NCI-H187 (cell line): ENCODE results near the gene KRT73.

ENCODE experiments used
- DNase-seq, 2 experiments: peaks; one replicate each; lab custom pipeline; 2025; lab: John Stamatoyannopoulos, UW

The KRT73 gene

DNA sequence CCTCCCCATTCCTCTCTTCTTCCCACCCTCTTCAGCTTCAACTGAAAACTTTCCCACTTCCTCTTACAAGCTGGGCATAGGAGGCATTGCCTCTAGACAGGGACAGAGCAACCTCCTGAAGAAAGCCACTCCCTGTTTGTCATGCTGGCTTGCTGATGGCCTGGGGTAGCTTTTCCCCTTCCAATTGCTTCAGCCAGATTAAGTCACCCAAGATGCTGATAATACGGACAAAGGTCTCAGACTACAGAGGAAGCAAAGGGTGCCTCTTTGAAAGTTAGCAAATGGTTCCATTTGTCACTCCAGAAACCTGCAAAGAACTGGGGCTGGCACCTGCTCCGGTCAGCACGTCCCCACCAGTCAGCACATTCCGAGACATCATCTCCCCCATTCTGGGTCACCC is 27.6 kb upstream of the KRT73 start:
- no peak for DNase-seq

DNA sequence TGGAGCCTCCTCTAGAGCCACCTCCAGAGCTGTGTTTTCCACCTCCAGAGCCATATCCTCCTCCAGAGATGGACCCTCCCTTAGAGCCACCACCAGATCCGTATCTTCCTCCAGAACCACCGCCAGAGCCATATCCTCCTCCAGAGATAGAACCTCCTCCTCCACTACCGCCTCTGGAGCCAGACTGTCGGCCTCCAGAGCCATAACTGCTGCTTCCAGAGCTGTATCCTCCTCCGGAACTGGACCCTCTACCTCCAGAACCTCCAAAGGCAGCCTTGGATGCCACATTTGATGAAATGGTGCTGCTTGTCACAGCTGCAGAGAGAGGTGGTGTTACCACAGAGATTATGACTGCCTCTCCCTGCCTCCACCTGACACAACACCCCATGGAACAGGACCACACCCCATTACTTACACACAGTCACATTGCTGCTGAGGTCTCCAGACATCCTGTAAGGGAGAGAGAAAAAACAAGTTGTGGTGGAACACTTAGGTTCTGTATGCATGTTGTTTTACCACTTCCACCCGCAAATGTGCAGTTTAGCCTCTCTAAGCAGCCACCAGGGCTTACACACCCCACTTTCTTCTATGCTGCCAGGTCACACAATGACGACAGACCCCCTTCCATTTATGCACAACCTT is 26.9 kb upstream of the KRT73 start:
- DNase-seq, result no peak

DNA sequence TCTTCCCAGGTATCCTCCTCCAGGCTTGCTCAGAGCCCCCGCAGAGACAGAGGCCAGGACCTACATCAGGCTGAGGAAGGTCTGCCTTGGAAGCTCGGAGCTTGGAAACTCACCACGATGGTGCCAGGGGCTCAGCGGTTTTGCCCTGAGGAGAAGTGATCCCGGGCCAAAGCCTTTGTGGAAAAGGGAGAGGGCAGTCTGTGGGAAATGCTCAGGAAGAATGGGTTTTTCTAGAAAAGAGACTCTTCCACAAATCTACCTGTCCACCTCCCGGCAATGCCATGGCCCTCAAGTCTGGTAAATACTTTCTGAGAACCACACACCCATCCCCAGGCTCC is 25.7 kb upstream of the KRT73 start:
- DNase-seq, result no peak

DNA sequence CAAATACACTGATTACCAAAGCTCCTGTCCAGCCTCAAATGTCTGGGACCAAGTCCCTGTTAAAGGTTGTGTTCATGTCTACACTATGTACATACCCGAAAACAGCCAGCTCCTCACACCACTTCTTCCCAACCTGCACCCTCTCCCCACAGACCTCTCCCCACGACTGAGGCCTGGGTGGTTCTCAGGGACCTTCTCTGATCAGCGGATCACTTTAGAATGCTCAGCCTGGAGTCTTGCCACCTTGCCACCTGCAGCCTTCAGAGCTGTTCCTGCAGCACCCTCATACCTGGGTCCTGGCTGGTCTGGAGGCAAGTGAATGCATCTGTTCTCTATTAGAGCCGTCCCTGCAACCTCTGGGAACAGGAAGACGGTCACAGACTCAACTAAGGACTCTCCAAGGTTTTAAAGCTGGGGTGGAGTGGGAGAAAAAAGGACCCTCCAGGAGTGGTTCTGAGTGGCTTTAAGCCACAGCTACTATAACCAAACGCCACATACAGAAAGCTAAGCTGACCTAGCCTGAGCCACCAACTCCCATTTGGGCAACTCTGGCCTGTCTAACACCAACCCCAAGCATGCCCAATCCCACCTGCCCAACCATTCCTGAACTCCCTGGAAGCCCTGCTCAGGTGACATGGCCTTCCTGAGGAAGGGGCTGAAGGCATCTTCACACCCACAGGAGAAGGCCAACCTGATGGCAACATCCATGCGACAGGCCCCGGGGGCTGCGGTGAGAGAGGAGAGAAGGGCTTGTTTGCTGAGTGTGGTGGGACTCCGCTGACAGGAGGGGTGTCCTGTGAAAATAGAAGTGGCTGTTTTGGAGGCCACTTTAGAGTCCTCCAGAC is 25.1 kb upstream of the KRT73 start:
- DNase-seq, result no peak

DNA sequence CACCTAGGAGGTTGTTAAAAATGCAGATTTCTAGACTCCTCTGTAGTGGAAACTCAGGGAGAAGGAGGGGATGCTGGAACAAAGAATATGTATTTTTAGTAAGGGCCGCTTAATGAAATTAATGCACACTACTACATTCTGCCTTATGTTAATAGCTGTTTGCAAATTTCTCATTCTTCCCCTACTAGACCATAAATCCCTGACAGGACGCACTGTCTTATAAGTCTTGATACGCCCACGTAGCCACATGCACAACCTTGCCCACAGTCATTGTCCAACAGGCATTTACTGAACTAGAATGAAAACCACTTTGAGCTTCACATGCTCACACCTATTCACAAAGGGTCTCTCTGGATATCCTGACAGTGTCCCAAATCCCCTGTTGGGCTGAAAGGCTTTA is 23.1 kb upstream of the KRT73 start:
- DNase-seq, result no peak

DNA sequence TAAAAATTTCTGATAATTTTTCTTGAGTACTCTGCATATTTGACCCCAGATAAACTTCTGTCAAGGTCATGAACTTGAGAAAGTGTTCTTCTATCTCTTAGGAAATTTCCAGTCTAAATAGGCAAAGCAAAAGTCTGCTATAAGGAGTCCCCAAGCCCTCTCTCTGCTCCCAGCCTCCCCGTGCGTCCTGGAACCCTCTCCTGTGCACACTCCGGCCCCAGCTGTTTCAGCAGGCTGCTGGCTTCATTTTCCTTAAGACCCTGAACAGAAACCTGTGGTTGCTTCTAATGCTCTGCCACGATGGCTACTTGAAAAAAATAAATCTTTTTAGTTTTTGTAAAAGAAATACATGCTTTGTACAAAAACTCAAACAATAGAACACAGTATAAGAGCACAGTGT is 18.9 kb upstream of the KRT73 start:
- DNase-seq, result no peak

DNA sequence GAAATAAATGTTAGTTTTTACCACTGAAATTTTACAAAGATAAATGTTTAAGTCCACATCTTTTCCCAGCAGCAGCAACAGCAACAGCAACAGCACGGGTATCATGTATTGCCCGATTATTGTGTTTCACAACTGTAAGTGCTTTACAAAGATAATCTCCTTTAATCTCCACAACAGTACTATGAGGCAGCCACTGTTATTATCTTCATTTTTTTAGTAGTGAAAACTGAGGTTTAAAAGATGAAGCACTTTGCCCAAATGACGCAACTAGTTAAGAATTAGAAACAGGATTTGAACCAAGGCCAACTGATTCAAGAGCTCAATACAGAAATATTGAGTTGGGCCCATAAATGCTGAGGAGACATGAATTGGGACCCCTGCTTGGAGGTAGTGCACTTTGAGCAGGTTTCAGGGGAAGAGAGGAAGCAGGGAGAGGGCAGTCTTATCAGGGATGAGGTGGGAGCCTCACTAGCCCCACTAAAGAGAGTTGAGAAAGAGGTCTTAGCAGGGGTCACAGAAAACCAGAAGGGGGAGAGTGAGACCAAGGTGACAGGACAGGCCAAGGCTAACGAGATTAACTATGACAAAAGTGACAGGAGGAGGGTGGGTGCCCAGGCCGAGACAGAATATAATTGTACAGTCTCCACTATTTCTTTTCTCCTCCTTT is 18.4 kb upstream of the KRT73 start:
- DNase-seq, result no peak

DNA sequence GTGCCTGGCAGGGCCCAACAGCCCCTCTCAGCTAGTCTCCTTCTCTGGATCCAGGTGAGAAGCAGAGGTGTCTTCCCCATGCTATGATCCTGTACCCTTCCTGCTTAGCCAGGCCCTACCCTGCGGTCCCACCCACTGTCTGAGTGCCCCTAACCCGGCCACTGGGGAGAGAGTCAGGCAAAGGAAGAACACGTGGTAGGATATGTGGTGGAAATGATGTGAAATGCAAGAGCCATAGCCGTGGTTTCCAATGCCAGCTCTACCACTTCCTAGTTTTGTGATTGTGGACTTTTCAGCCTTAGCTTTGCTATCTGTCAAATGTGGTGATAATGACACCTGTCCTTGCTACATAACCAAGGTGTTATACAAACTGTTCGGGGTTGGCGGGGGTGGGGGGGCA is 17.8 kb upstream of the KRT73 start:
- DNase-seq, result no peak

DNA sequence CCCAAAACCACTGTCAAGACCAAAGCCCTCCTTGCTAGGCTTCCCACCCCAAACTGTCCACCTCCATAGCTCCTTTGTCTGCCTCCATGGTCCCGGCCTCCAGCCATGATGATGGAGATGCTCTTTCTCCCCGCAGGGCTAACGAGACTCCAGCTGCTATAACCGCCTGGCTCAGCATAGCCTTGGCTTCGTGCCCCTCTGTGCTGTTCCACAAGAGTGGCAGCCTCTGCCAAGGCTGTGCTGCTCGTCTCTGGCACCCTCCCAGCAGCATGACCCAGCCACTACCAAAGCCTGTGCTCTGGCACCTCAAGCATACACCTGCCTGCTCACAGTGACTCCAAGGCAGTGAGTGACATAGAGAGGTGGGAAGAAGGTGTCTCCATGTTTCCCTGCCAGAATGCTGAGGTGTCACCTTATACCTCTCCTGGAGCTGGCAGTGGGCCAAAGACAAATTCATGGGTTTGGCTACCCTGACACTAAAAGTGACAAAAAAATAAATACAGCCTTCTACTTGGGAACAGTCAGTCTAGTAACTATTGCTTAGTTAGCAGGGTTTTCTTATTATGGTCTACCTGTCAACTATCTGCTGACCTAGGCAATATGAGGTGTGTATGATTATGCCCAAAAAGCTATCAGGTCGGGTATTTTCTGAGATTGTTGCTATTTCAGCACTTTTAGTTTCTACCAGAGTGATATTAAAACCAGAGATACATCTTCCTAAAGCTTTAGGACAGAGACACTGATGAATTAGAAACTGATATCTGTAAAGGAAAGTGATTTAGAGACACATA is 16.1 kb upstream of the KRT73 start:
- DNase-seq, result no peak

DNA sequence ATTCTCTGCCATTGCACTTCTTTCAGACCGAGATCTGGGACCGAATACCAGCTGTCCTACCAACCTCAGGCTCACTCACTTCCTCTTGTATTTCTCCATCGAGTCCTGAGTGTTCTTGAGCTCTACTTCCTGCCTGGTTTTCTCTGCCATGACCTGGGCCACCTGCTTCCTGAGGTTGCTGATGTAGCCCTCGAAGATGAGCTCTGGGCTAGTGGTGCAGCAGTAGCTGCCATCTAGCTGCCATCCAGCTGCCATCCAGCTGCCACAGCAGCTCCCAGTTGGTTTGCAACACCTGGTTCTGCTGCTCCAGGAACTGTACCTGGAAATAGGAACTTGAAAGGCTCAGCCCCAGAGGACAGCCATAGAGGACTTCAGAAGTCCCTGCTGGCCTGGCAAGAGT is 15.0 kb upstream of the KRT73 start:
- no peak for DNase-seq

DNA sequence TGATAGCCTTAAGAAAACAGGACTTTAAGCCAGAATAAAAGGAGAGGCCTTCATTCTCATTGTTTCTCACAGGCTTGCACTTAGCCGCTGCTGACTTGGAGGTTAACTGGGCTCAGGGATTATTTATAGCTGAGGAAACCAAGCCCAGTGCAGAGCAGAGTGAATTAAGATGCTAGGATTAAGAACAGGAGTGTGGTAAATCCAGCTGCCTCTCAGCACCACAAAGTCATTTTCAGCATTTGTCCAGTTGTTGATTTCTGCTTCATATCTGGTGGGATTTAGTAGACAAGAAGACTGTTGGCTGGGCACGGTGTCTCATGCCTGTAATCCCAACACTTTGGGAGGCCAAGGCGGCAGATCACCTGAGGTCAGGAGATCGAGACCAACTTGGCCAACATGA is 14.3 kb upstream of the KRT73 start:
- no peak for DNase-seq

DNA sequence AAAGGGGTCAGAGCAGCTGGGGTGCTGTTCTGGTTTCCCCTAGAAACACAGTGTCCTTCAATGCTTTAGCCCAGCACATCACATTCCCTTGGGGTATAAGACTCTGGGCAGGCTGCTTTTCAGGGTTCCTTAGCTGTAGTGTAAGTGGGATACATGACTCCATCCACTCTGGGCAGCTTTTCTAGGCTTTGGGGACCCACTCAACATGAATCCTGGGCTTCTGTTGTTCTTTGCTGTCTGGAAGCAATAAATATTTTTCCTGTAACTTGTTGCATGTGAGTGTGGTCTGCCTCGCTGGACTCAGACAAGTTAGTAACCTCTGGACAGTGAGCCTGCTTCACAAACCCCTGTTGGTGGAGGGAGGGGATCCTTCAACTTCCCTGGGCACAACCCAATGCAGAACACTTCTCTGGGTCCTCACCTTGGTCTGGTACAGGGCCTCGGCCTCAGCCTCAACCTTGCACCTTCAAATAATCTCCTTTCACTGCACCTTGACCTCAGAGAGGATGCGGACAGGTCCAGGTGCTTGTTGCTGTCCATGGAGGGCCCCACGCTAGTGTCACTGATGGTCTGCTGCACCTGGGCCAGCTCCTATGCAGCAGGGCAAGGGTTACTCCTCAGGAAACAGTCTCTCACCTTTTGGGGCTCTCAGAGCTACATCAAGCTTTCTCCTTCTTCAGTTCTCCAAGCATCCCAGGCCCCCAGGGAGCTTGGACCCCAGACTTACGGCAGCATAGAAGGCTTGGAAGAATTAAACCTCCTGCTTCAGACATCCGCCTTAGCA is 13.5 kb upstream of the KRT73 start:
- no peak for DNase-seq

DNA sequence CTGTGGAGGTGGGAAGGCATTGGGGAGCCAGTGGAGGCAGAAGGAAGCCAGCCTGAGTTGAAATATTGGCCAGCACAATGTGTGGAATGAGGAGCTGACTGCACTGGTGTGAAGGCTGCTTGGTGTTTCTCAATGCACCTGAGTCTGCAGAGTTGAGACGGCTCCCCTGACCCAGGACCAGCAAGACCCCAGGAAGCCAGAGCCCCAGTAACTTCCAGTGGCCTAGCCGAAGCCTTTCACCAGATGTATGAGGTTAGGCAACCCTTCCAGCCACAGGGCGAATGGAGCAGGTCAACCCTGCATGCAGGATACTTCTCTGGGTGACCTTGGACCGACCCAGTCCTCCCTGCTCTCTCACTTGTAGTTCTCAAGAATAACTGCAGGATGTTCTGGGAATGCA is 12.9 kb upstream of the KRT73 start:
- DNase-seq, result no peak

DNA sequence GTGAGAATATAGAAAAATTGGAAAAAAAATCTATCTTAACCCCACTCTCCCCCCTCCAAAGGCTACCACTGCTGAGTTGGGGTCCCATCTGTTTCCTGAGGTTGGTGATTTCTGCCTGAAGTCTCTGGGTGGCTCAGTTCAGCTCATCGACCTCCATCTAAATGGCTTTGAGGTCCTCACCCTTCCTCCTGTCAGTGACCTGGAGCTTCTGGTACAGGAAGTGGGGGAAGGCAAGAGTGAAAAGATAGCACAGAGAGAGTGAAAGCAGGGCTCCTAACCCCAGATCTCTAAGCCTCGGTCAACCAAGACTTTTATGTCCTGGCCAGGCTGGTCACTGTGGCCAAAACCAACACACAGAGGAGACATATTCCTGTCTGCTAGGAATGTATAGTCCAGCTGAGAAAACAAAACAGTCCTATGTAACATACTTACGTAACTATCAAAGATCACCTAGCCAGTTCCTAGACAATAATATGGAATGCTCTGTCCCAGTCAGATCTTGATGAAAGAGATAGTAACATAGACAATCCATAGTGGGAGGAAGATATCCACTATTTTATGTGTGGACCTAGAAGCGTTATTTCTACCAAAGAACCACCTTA is 12.3 kb upstream of the KRT73 start:
- no peak for DNase-seq

DNA sequence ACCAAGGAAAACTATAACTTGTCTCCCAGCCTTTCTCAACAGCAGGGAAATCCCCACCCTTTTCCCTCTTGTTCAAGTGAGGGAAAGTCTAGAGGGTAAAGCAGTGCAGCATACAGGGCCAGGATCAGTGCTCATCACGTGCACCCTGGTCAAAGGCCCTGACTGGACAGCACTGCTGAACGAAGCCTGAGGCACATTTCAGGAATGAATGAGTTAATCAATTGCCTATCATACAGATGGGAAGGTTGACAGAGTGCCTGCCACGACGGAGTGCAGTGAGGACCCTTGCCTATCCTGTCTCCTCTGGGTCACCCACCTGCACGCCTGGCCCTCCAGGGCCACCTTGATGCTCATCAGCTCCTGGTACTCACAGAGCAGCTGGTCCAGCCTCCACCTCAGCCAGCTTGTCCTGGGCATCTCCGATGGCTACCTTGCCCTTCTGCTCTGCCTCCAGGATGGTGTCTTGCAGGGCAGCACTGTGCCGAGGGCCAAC is 11.7 kb upstream of the KRT73 start:
- DNase-seq, result no peak

DNA sequence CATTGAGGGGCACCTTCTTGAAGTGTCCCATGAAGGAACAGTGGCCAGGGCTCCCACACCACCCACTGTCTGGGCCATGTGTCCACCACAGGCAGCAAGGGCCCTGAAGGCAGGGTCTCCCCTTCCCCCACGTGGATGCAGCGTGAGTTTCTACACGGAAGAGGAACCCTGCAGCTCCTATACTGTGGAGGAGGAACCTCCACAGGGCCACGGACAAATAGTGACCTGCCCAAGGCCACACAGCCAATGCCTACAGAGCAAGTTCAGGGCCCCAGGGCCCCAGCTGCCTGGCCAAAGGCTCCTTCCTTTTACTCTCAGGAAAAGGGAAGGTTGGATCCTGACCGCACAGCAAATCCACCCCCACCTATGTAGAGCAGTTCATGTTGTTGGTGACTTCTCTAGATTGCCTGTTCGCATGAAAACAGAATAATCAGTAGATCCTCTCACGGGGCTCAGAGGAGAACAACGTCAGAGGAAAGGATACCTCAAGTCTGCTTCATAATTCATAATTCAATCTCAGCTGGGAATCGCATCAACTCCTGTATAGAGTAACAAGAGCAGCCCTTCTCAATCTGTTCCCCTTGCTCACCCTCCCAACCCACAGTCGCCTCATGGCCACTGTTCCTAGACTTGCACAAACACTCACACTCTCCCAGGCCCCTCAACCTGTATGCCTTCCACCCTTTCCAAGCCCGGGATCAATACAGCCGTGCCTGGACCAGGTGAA is 11.1 kb upstream of the KRT73 start:
- no peak for DNase-seq

DNA sequence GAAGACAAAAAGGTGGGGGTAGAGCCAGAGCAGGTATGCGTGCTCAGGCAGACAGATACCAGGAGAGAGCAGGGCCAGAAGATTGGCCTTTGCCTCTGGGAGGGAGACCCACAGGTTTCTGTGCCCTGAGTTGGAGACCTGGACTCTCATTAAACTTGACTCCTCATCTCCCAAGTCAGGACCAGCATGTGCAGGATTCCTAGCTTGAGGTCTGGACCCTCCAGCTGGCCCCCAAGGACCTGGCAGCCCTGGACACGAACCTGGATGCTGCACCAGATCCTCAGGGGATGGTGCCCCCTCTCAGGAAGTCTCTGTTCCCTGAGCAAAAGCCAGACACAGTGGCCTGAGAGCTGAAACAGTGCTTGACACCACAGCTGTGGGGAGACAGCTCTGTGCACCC is 10.5 kb upstream of the KRT73 start:
- no peak for DNase-seq

DNA sequence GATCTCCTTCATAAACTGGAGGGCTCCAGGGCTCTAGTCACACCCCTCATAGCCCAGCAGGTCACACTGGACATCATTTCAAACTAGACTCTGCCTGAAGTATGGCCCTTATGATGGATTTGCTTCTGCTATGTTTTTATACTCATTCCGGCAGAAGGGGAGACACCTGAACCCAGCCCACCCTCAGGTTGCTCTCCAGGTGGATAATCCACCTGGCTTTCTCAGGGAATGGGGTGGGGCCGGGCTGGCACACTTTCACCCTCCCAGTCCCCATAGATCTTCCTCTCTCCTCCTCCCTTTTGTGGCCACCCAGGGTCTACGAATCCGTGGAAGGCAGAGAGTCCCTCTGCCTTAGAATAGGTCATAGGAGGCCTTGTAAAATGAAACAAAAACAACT is 9.8 kb upstream of the KRT73 start:
- no peak for DNase-seq

DNA sequence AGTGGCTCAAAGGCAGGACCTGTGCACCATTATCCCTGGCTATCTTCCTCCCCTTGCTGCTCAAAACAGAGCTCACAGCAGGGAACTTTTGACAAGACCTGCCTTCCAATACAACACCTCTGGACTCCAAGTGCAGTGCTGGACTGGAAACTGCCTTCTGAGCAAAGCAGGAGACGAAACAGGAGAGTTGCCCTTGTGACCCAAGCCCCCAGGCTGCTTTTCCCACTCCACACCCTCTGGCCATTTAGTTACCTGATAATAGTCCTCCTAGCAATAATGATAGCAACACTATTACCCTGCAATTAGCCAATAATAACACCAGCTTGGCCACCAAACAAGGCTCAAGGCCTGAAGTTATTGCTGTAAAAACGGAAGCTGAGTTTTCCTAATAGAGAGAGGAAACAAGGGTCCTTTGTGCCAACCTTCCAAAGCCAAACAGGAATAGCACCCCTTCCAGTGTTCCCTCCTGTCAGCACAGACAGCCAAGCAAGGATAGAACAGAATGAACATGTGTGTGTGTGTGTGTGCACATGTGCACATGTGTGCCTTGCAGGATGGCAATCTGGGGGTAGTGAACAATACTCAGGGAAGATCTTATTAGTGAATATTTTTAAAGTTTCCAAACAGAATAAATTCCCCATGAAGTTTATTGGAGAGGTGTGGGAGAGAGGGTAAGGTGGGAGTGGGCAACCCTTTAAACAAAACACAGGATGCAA is 9.2 kb upstream of the KRT73 start:
- DNase-seq, result no peak

DNA sequence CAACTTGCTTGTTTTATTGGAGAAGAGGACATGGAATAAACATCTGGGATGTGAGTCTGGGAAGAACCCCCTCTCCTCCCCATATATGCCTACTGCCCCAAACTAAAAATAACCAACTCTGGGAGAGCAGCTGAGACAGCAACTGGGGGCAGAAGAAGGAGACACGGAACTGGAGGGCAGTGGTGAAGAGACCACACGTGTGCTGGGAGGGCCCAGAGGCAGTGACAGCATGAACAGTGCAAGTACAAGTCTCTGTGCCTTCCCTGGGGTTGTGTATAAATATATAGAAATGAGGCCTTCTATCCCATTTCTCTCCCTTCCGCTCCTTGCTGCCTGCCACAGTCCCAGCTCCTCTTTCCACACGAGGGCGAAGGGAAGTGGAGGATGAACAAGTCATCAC is 4.0 kb upstream of the KRT73 start:
- no peak for DNase-seq
